GM12874 (cell line): ENCODE data around the gene HECTD4.

Experiments
- CTCF ChIP-seq: IDR thresholded peaks from 2 replicates; pipeline ENCODE4 v1.5.1; 2011; ENCODE audit warnings: low read depth, mild to moderate bottlenecking, control low read depth, low read length, moderate library complexity; ENCODE audit not compliant: insufficient read depth

HECTD4 gene

GRCh38 chr12:112266473-112266872 lies 115.8 kb downstream of the HECTD4 start:
- TF ChIP-seq CTCF: no peak

GRCh38 chr12:112261559-112261958 lies 120.7 kb downstream of the HECTD4 start:
- no peak for TF ChIP-seq CTCF

- no peak for TF ChIP-seq CTCF
These were observed 123.3 kb downstream of the HECTD4 start for GRCh38 chr12:112258926-112259325.

GRCh38 chr12:112256780-112257179 lies 125.5 kb downstream of the HECTD4 start:
- TF ChIP-seq CTCF: no peak

GRCh38 chr12:112252184-112252583 lies 130.0 kb downstream of the HECTD4 start:
- no peak for TF ChIP-seq CTCF

- TF ChIP-seq CTCF: no peak
These were observed 138.7 kb downstream of the HECTD4 start for GRCh38 chr12:112243255-112244110.

- TF ChIP-seq CTCF: no peak
These were observed 141.1 kb downstream of the HECTD4 start for GRCh38 chr12:112241176-112241575.

- TF ChIP-seq CTCF: no peak
These were observed 142.3 kb downstream of the HECTD4 start for GRCh38 chr12:112239881-112240280.
